ENCODE data around the gene FXR2.

DNA sequence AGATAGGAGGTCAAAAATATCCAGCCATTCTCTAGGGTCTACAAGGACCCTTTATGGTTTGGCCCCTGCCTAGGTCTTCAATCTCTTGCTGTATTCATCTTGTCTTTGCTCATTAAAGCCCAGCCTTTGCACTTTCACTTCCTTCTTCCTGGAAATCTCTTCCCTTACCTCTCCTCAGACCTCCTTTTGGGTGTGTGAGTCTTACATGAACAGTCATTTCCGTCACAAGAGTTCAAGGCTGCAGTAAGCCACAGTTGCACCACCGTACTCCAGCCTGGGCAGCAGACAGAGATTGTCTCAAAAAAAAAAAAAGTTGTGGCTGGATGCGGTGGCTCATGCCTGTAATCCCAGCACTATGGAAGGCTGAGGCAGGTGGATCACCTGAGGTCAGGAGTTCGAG lies 30.1 kb upstream of the FXR2 start:
- TF ChIP-seq, protein P1, sequence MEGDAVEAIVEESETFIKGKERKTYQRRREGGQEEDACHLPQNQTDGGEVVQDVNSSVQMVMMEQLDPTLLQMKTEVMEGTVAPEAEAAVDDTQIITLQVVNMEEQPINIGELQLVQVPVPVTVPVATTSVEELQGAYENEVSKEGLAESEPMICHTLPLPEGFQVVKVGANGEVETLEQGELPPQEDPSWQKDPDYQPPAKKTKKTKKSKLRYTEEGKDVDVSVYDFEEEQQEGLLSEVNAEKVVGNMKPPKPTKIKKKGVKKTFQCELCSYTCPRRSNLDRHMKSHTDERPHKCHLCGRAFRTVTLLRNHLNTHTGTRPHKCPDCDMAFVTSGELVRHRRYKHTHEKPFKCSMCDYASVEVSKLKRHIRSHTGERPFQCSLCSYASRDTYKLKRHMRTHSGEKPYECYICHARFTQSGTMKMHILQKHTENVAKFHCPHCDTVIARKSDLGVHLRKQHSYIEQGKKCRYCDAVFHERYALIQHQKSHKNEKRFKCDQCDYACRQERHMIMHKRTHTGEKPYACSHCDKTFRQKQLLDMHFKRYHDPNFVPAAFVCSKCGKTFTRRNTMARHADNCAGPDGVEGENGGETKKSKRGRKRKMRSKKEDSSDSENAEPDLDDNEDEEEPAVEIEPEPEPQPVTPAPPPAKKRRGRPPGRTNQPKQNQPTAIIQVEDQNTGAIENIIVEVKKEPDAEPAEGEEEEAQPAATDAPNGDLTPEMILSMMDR (IDR thresholded peaks at IDR 0.05) = no peak
- TF ChIP-seq POLR2A (IDR thresholded peaks at IDR 0.05) = no peak

Data from lower leg skin (tissue), 3 donors.